HG03558 (cell line): ENCODE results near the gene NSMF.

Experiments
- ATAC-seq: cut with Tn5 transposase; IDR thresholded peaks from one replicate; pipeline ENCODE4 v1.9.1; 2021; ENCODE audit warnings: moderate number of reproducible peaks; ENCODE audit not compliant: unreplicated experiment; ENCODE audit errors: extremely low read depth

Gene NSMF

GRCh38 chr9:137398561-137399468 lies 60.3 kb downstream of the NSMF start:
- no peak for ATAC-seq

GRCh38 chr9:137397675-137398423 lies 61.3 kb downstream of the NSMF start:
- no peak for ATAC-seq
